Memory B cell (primary cell): Measurements from ENCODE around the gene TLN1.

ENCODE experiments used
- ATAC-seq: fragments of 150-1000 bp; cut with Tn5 transposase; 2 replicates; pipeline ENCODE4 v1.10.0; 2021; ENCODE audit warnings: low read depth, mild to moderate bottlenecking, moderate library complexity
- DNase-seq, 2 donors: peaks; one replicate each; pipeline ENCODE4 v3.0.0; 2022; ENCODE audit warnings: low spot score in 2 of 2
- H3K27ac Mint-ChIP-seq: one replicate; pipeline ENCODE4 v1.8.0; 2022; ENCODE audit warnings: mild to moderate bottlenecking, moderate library complexity, mixed read lengths
- H3K27me3 Mint-ChIP-seq: one replicate; pipeline ENCODE4 v1.8.0; 2022; ENCODE audit warnings: mixed read lengths
- H3K36me3 Mint-ChIP-seq: one replicate; pipeline ENCODE4 v1.8.0; 2022; ENCODE audit warnings: mild to moderate bottlenecking, mixed read lengths
- H3K4me1 Mint-ChIP-seq: one replicate; pipeline ENCODE4 v1.8.0; 2022; ENCODE audit warnings: mixed read lengths
- H3K4me3 Mint-ChIP-seq: one replicate; pipeline ENCODE4 v1.8.0; 2022; ENCODE audit warnings: mild to moderate bottlenecking, moderate library complexity, mixed read lengths
- H3K9me3 Mint-ChIP-seq: one replicate; pipeline ENCODE4 v1.8.0; 2022; ENCODE audit warnings: mixed read lengths

Gene TLN1

DNA sequence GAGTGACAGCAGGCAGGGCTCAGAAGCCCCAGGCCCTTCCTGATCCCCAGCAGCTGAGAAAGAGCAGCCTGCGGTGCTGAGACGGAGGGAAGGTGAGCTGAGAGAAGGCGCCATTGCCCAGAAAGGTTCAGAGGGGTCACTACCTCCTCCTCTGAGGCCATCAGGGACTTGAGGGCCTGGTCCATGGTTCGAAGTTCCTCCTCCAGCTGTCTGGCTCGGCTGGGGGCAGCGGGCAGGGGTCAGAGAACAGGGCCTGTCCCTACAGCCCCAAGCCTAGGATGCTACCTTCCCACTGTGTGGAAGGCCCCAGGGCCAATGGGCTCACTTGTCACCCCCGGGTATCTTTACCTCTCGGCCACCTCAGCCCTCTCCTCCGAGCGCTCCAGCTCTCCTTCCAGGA is 47.1 kb downstream of the TLN1 start:
- Mint-ChIP-seq H3K36me3 (no peaks in the 10 kb centered on the region), H3K27ac (no peak overlapping the region), H3K27me3 (no peaks in the 10 kb centered on the region), H3K9me3 (no peaks in the 10 kb centered on the region), H3K4me1 (peaks cover 28% of the 10 kb centered on the region), H3K4me3 (no peak overlapping the region)
- DNase-seq (no peak), ATAC-seq (no peak)

DNA sequence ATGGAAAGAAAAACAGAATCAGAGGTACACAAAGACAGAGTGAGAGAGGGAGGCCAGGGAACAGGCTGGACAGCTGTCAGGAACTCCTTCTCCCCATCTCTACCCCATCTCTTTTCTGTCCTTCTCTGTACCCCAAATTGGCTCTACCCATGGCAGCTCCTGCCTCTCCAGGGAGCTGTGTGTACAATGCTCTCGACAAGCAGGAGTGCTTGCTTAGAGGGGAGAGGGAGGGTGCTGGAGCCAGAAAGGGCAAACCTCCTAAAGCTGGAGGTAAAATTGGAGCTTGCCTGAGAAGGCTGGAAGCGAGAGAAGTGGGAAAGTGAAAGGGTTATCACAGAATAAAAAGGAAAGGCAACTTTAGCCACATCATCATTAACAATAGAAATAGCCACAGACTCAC is 48.7 kb downstream of the TLN1 start:
- H3K27ac Mint-ChIP-seq: peak overlapping the region; percentile 40
- peaks cover 33% of the 10 kb centered on the region for H3K4me1 Mint-ChIP-seq
- no peaks in the 10 kb centered on the region for H3K36me3 Mint-ChIP-seq
- no peaks in the 10 kb centered on the region for H3K27me3 Mint-ChIP-seq
- no peak for DNase-seq
- H3K4me3 Mint-ChIP-seq: no peak overlapping the region
- ATAC-seq: no peak
- H3K9me3 Mint-ChIP-seq: no peaks in the 10 kb centered on the region

DNA sequence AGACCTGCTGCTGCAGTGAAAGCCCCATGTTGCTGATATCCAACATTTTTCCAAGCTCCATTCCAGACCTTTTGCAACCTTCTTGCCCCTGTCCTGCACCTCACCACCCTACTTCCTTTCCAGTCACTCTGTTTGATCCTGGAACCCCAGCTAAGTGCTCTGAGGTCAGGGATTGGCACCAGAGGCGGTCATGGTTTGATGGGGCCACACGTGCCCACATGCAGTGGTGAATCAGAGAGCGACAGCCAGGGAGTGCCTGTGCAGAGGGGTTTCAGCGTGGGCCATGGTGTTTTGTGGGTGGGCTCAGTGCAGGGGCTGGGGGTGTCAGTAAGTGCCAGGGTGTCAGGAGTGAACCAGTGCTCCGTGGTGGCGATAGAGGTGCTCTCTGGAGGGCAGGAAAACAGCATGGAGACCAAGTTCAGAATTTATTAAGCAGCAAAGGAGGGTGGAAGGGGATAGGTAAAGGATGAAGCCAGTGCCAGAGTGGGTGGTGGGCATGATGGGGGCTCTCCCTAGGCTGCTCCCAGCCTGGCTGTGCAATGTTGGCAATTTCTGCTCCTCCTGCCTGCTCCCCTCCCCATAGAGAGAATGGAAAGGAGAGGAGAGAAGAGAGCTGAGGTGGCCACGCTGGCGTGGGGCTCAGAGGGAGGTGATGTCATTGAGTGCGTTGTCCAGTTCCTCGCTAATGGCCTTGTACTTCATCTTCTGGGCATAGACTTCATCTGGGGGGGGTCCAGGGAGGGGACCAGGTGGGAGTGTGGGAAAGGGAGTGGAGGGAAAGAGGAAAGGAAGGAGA is 49.3 kb downstream of the TLN1 start:
- no peak for ATAC-seq
- Mint-ChIP-seq H3K27me3 (no peaks in the 10 kb centered on the region), H3K4me1 (peaks cover 33% of the 10 kb centered on the region), H3K36me3 (no peaks in the 10 kb centered on the region), H3K9me3 (no peaks in the 10 kb centered on the region), H3K27ac (peak overlapping the region; percentile 40), H3K4me3 (no peak overlapping the region)
- DNase-seq: no peak

DNA sequence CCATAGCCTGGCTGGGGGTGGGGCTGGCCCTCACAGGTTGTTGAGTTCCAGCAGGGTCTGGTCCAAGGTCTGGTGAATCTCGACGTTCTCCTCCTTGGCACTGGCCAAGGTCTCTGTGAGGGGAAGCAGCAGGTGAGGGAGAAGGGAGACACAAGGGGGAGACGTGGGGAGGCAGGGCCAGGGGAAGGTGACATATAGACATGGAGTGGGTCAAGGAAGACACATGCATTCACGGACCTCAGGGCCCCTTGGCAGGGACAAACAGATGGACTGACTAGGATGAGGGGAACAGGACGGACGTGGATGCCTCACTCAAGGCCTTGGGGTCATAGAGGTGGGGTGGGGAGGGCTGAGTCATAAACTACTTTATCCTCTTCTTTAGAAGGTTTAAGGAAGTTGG is 49.9 kb downstream of the TLN1 start:
- Mint-ChIP-seq H3K36me3 (no peaks in the 10 kb centered on the region), H3K27ac (peak overlapping the region; percentile 64), H3K9me3 (no peaks in the 10 kb centered on the region), H3K4me1 (peaks cover 33% of the 10 kb centered on the region), H3K27me3 (no peaks in the 10 kb centered on the region), H3K4me3 (no peak overlapping the region)
- ATAC-seq: no peak
- DNase-seq: no peak

DNA sequence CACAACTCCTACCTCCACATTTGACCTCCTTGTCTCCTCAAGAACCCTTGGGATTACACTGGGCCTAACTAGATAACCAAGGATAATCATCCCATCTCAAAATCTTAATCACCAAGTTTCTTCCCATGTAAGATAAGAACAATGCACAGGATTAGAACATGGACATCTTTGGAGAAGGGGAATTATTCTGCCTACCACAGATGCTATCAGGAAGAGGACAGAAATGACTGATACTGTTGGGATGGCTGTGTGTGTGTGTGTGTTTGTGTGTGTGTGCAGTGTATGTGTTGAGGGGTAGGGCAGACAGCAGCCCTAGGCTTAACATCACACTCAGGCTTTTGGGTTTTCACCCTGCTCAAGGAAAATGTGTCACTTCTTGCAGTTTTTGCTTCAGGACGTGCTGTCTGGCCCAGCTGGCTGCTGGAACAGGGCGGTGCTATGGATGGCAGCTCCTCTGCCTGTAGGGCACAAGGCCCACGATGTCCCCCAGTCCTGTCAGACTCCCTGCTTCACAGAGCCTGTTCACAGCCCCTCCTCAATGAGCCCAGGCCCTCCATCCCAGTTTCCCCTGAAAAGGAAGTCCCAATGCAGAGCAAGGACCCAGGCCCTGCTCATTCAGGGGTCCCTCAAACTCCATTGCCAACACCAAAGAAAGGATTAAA is 50.5 kb downstream of the TLN1 start:
- no peaks in the 10 kb centered on the region for H3K36me3 Mint-ChIP-seq
- H3K27me3 Mint-ChIP-seq: peaks cover under 1% of the 10 kb centered on the region
- H3K9me3 Mint-ChIP-seq: no peaks in the 10 kb centered on the region
- H3K4me3 Mint-ChIP-seq: peak overlapping the region; percentile 64
- peak overlapping the region; percentile 64 for H3K27ac Mint-ChIP-seq
- H3K4me1 Mint-ChIP-seq: peaks cover 34% of the 10 kb centered on the region
- DNase-seq: no peak
- ATAC-seq: no peak

DNA sequence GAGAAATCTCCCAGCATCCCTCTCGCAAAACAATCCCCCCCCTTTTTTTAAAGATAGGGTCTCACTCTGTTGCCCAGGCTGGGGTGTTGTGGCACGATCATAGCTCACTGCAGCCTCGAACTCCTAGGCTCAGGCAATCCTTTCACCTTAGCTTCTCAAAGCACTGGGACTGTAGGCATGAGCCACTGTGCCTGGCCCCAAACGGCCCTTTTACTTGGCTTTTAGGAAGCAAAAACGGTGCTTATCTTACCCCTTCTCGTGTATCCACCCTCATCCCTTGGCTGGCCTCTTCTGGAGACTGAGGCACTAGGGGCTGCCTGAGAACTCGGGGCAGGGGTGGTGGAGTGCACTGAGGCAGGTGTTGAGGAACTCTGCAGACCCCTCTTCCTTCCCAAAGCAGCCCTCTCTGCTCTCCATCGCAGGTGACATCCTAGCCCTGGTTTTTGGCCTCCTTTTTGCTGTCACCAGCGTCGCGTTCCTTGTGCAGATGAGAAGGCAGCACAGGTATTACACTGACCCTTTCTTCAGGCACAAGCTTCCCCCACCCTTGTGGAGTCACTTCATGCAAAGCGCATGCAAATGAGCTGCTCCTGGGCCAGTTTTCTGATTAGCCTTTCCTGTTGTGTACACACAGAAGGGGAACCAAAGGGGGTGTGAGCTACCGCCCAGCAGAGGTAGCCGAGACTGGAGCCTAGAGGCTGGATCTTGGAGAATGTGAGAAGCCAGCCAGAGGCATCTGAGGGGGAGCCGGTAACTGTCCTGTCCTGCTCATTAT is 51.5 kb downstream of the TLN1 start:
- H3K27ac Mint-ChIP-seq: peak overlapping the region; percentile 82
- peaks cover 37% of the 10 kb centered on the region for H3K4me1 Mint-ChIP-seq
- peaks cover 3% of the 10 kb centered on the region for H3K27me3 Mint-ChIP-seq
- no peaks in the 10 kb centered on the region for H3K36me3 Mint-ChIP-seq
- no peaks in the 10 kb centered on the region for H3K9me3 Mint-ChIP-seq
- DNase-seq: no peak
- peak; percentile 87 for ATAC-seq
- peak overlapping the region; percentile 61 for H3K4me3 Mint-ChIP-seq

DNA sequence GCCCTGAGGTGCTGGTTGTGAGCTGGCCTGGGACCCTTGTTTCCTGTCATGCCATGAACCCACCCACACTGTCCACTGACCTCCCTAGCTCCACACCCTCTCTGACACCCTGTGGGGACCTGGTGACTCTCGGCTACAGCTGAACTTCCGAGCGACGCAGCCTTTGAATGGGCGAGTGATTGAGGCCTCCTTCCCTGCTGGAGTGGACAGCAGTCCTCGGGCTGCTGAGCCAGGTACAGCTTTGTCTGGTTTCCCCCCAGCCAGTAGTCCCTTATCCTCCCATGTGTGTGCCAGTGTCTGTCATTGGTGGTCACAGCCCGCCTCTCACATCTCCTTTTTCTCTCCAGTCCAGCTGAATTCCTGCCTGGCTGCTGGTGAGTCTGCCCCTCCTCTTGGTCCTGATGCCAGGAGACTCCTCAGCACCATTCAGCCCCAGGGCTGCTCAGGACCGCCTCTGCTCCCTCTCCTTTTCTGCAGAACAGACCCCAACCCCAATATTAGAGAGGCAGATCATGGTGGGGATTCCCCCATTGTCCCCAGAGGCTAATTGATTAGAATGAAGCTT is 52.1 kb downstream of the TLN1 start:
- no peak for ATAC-seq
- Mint-ChIP-seq H3K36me3 (no peaks in the 10 kb centered on the region), H3K27me3 (peaks cover 3% of the 10 kb centered on the region), H3K4me1 (peaks cover 37% of the 10 kb centered on the region), H3K27ac (no peak overlapping the region), H3K9me3 (no peaks in the 10 kb centered on the region), H3K4me3 (peak overlapping the region; percentile 61)
- DNase-seq: no peak

DNA sequence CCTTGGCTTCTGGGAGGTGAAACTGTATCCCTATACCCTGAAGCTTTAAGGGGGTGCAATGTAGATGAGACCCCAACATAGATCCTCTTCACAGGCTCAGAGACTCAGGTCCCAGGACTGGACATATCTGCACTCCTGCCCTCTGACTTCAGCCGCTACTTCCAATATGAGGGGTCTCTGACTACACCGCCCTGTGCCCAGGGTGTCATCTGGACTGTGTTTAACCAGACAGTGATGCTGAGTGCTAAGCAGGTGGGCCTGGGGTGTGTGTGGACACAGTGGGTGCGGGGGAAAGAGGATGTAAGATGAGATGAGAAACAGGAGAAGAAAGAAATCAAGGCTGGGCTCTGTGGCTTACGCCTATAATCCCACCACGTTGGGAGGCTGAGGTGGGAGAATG is 52.9 kb downstream of the TLN1 start:
- H3K4me1 Mint-ChIP-seq: peaks cover 42% of the 10 kb centered on the region
- ATAC-seq (no peak), DNase-seq (no peak)
- H3K36me3 Mint-ChIP-seq: no peaks in the 10 kb centered on the region
- H3K27ac Mint-ChIP-seq: peak overlapping the region; percentile 36
- peaks cover 8% of the 10 kb centered on the region for H3K27me3 Mint-ChIP-seq
- peak overlapping the region; percentile 50 for H3K4me3 Mint-ChIP-seq
- H3K9me3 Mint-ChIP-seq: no peaks in the 10 kb centered on the region

DNA sequence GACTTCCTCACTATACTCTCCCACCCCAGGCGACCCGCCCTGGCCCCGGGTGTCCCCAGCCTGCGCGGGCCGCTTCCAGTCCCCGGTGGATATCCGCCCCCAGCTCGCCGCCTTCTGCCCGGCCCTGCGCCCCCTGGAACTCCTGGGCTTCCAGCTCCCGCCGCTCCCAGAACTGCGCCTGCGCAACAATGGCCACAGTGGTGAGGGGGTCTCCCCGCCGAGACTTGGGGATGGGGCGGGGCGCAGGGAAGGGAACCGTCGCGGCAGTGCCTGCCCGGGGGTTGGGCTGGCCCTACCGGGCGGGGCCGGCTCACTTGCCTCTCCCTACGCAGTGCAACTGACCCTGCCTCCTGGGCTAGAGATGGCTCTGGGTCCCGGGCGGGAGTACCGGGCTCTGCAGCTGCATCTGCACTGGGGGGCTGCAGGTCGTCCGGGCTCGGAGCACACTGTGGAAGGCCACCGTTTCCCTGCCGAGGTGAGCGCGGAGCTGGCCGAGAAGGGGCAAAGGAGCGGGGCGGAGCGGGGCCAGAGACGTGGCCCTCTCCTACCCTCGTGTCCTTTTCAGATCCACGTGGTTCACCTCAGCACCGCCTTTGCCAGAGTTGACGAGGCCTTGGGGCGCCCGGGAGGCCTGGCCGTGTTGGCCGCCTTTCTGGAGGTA is 56.1 kb downstream of the TLN1 start:
- Mint-ChIP-seq H3K27me3 (peaks cover 8% of the 10 kb centered on the region), H3K27ac (no peak overlapping the region), H3K4me1 (peaks cover 26% of the 10 kb centered on the region), H3K9me3 (no peaks in the 10 kb centered on the region), H3K36me3 (no peaks in the 10 kb centered on the region), H3K4me3 (peak overlapping the region; percentile 79)
- ATAC-seq: peak; percentile 45
- peak in 1 of 2 donors; percentile 34 for DNase-seq

DNA sequence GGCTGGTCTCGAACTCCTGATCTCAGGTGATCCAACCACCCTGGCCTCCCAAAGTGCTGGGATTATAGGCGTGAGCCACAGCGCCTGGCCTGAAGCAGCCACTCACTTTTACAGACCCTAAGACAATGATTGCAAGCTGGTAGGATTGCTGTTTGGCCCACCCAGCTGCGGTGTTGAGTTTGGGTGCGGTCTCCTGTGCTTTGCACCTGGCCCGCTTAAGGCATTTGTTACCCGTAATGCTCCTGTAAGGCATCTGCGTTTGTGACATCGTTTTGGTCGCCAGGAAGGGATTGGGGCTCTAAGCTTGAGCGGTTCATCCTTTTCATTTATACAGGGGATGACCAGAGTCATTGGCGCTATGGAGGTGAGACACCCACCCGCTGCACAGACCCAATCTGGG is 56.8 kb downstream of the TLN1 start:
- Mint-ChIP-seq H3K36me3 (no peaks in the 10 kb centered on the region), H3K4me3 (peak overlapping the region; percentile 62), H3K9me3 (no peaks in the 10 kb centered on the region), H3K27ac (no peak overlapping the region), H3K27me3 (peaks cover 8% of the 10 kb centered on the region), H3K4me1 (peaks cover 20% of the 10 kb centered on the region)
- ATAC-seq: peak; percentile 17
- no peak for DNase-seq

DNA sequence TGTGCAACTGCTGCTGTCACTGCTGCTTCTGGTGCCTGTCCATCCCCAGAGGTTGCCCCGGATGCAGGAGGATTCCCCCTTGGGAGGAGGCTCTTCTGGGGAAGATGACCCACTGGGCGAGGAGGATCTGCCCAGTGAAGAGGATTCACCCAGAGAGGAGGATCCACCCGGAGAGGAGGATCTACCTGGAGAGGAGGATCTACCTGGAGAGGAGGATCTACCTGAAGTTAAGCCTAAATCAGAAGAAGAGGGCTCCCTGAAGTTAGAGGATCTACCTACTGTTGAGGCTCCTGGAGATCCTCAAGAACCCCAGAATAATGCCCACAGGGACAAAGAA is 58.0 kb downstream of the TLN1 start:
- ATAC-seq (no peak), DNase-seq (no peak)
- Mint-ChIP-seq H3K4me3 (no peak overlapping the region), H3K36me3 (no peaks in the 10 kb centered on the region), H3K4me1 (peaks cover 12% of the 10 kb centered on the region), H3K9me3 (no peaks in the 10 kb centered on the region), H3K27me3 (peaks cover 8% of the 10 kb centered on the region), H3K27ac (no peak overlapping the region)

DNA sequence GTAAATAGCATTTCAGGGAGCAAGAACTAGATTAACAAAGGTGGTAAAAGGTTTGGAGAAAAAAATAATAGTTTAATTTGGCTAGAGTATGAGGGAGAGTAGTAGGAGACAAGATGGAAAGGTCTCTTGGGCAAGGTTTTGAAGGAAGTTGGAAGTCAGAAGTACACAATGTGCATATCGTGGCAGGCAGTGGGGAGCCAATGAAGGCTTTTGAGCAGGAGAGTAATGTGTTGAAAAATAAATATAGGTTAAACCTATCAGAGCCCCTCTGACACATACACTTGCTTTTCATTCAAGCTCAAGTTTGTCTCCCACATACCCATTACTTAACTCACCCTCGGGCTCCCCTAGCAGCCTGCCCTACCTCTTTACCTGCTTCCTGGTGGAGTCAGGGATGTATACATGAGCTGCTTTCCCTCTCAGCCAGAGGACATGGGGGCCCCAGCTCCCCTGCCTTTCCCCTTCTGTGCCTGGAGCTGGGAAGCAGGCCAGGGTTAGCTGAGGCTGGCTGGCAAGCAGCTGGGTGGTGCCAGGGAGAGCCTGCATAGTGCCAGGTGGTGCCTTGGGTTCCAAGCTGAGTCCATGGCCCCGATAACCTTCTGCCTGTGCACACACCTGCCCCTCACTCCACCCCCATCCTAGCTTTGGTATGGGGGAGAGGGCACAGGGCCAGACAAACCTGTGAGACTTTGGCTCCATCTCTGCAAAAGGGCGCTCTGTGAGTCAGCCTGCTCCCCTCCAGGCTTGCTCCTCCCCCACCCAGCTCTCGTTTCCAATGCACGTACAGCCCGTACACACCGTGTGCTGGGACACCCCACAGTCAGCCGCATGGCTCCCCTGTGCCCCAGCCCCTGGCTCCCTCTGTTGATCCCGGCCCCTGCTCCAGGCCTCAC is 58.6 kb downstream of the TLN1 start, which contains the start of gene CA9:
TSS of gene CA9 (plus strand) at position 797 of the 893 bp plus-strand sequence. CDS start at position 829, 32 bp downstream.
- peaks cover 8% of the 10 kb centered on the region for H3K27me3 Mint-ChIP-seq
- no peak for ATAC-seq
- no peaks in the 10 kb centered on the region for H3K36me3 Mint-ChIP-seq
- peak within 1 kb of the TSS; percentile 63 for H3K4me3 Mint-ChIP-seq
- peaks cover 9% of the 10 kb centered on the region for H3K4me1 Mint-ChIP-seq
- DNase-seq: no peak
- H3K27ac Mint-ChIP-seq: no peak within 1 kb of the TSS
- H3K9me3 Mint-ChIP-seq: no peaks in the 10 kb centered on the region
